ENCODE measurements around the gene NME7.
"Not testable (repeated sequence)": the region's sequence is repeated elsewhere in the genome, so short reads cannot be mapped to it uniquely, and the experiment has no call there.

The NME7 gene

GRCh38 chr1:169298441-169298840 lies 69.2 kb downstream of the NME7 start:
- DNase-seq = peak; percentile 78

GRCh38 chr1:169295846-169296245 lies 71.8 kb downstream of the NME7 start:
- peak; percentile 46 for DNase-seq

GRCh38 chr1:169295425-169295824 lies 72.2 kb downstream of the NME7 start:
- DNase-seq = no peak

GRCh38 chr1:169289016-169289415 lies 78.6 kb downstream of the NME7 start:
- DNase-seq = no peak

- no peak for DNase-seq
Measured at GRCh38 chr1:169288011-169288414, 79.6 kb downstream of the NME7 start.

GRCh38 chr1:169287280-169287679 lies 80.3 kb downstream of the NME7 start:
- DNase-seq = no peak

GRCh38 chr1:169281562-169281961 lies 86.0 kb downstream of the NME7 start:
- not testable (repeated sequence) for DNase-seq

- no peak for DNase-seq
Measured at GRCh38 chr1:169271098-169271497, 96.5 kb downstream of the NME7 start.

GRCh38 chr1:169266133-169266532 lies 101.5 kb downstream of the NME7 start:
- no peak for DNase-seq

GRCh38 chr1:169263059-169263458 lies 104.5 kb downstream of the NME7 start:
- no peak for DNase-seq

- no peak for DNase-seq
Measured at GRCh38 chr1:169261884-169262283, 105.7 kb downstream of the NME7 start.

GRCh38 chr1:169260478-169261151 lies 107.0 kb downstream of the NME7 start:
- DNase-seq = no peak

- no peak for DNase-seq
Measured at GRCh38 chr1:169259816-169260215, 107.8 kb downstream of the NME7 start.

GRCh38 chr1:169250795-169251194 lies 116.8 kb downstream of the NME7 start:
- DNase-seq = no peak

GRCh38 chr1:169250022-169250421 lies 117.6 kb downstream of the NME7 start:
- no peak for DNase-seq

- no peak for DNase-seq
Measured at GRCh38 chr1:169249611-169250010, 118.0 kb downstream of the NME7 start.

GRCh38 chr1:169245706-169246105 lies 121.9 kb downstream of the NME7 start:
- DNase-seq = no peak

GRCh38 chr1:169240449-169241232 lies 127.0 kb downstream of the NME7 start:
- no peak for DNase-seq

GRCh38 chr1:169236880-169237279 lies 130.7 kb downstream of the NME7 start:
- DNase-seq = no peak

- DNase-seq = no peak
Measured at GRCh38 chr1:169236143-169236542, 131.5 kb downstream of the NME7 start.

- no peak for DNase-seq
Measured at GRCh38 chr1:169235568-169235967, 132.0 kb downstream of the NME7 start.

GRCh38 chr1:169234780-169235179 lies 132.8 kb downstream of the NME7 start:
- no peak for DNase-seq

- DNase-seq = no peak
Measured at GRCh38 chr1:169217636-169218035, 150.0 kb downstream of the NME7 start.

GRCh38 chr1:169214598-169214997 lies 153.0 kb downstream of the NME7 start:
- DNase-seq = no peak

- DNase-seq = no peak
Measured at GRCh38 chr1:169212088-169212487, 155.5 kb downstream of the NME7 start.

All from NCI-H2171 (cell line).